ENCODE data around the gene TLE1.
"Not testable (repeated sequence)": the region's sequence is repeated elsewhere in the genome, so short reads cannot be mapped to it uniquely, and the experiment has no call there.

The TLE1 gene

GRCh38 chr9:81664638-81665222 lies 24.6 kb downstream of the TLE1 start:
- Mint-ChIP-seq H3K27ac (ENCODE audit: low read depth) (no peak overlapping the region), H3K36me3 (ENCODE audit: insufficient read depth) (no peaks in the 10 kb centered on the region), H3K9me3 (peaks cover 4% of the 10 kb centered on the region), H3K27me3 (no peaks in the 10 kb centered on the region), H3K4me3 (no peak overlapping the region), H3K4me1 (no peaks in the 10 kb centered on the region)
- no peak for ATAC-seq (replicated peaks; ENCODE audit: extremely low read depth, poor library complexity, severe bottlenecking)
- no peak for DNase-seq (ENCODE audit: low spot score in 2 of 2)

- H3K4me3 Mint-ChIP-seq, result no peak overlapping the region
- no peak for ATAC-seq (replicated peaks; ENCODE audit: extremely low read depth, poor library complexity, severe bottlenecking)
- peaks cover 6% of the 10 kb centered on the region for H3K9me3 Mint-ChIP-seq
- H3K36me3 Mint-ChIP-seq (ENCODE audit: insufficient read depth), result no peaks in the 10 kb centered on the region
- no peak overlapping the region for H3K27ac Mint-ChIP-seq (ENCODE audit: low read depth)
- no peaks in the 10 kb centered on the region for H3K4me1 Mint-ChIP-seq
- no peak for DNase-seq (ENCODE audit: low spot score in 2 of 2)
- H3K27me3 Mint-ChIP-seq, result no peaks in the 10 kb centered on the region
Observed at GRCh38 chr9:81661339-81661738, 28.0 kb downstream of the TLE1 start.

- peaks cover 6% of the 10 kb centered on the region for H3K9me3 Mint-ChIP-seq
- no peaks in the 10 kb centered on the region for H3K4me1 Mint-ChIP-seq
- no peak overlapping the region for H3K27ac Mint-ChIP-seq (ENCODE audit: low read depth)
- DNase-seq (ENCODE audit: low spot score in 2 of 2) (no peak), ATAC-seq (replicated peaks; ENCODE audit: extremely low read depth, poor library complexity, severe bottlenecking) (no peak)
- no peak overlapping the region for H3K4me3 Mint-ChIP-seq
- H3K27me3 Mint-ChIP-seq, result no peaks in the 10 kb centered on the region
- peaks cover 2% of the 10 kb centered on the region for H3K36me3 Mint-ChIP-seq (ENCODE audit: insufficient read depth)
Observed at GRCh38 chr9:81656871-81657337, 32.4 kb downstream of the TLE1 start.

GRCh38 chr9:81656004-81656403 lies 33.3 kb downstream of the TLE1 start:
- ATAC-seq (replicated peaks; ENCODE audit: extremely low read depth, poor library complexity, severe bottlenecking), result peak; percentile 58
- H3K36me3 Mint-ChIP-seq (ENCODE audit: insufficient read depth), result peaks cover 2% of the 10 kb centered on the region
- no peaks in the 10 kb centered on the region for H3K4me1 Mint-ChIP-seq
- H3K4me3 Mint-ChIP-seq, result no peak overlapping the region
- H3K9me3 Mint-ChIP-seq, result peaks cover 6% of the 10 kb centered on the region
- H3K27me3 Mint-ChIP-seq, result no peaks in the 10 kb centered on the region
- H3K27ac Mint-ChIP-seq (ENCODE audit: low read depth), result no peak overlapping the region
- DNase-seq (ENCODE audit: low spot score in 2 of 2), result no peak

- H3K27me3 Mint-ChIP-seq, result no peaks in the 10 kb centered on the region
- ATAC-seq (replicated peaks; ENCODE audit: extremely low read depth, poor library complexity, severe bottlenecking) (no peak), DNase-seq (ENCODE audit: low spot score in 2 of 2) (no peak)
- H3K36me3 Mint-ChIP-seq (ENCODE audit: insufficient read depth), result peaks cover 2% of the 10 kb centered on the region
- no peak overlapping the region for H3K27ac Mint-ChIP-seq (ENCODE audit: low read depth)
- H3K4me1 Mint-ChIP-seq, result no peaks in the 10 kb centered on the region
- no peak overlapping the region for H3K4me3 Mint-ChIP-seq
- H3K9me3 Mint-ChIP-seq, result no peaks in the 10 kb centered on the region
Observed at GRCh38 chr9:81653240-81653639, 36.1 kb downstream of the TLE1 start.

- Mint-ChIP-seq H3K4me3 (no peak overlapping the region), H3K4me1 (no peaks in the 10 kb centered on the region), H3K27ac (ENCODE audit: low read depth) (no peak overlapping the region), H3K27me3 (no peaks in the 10 kb centered on the region), H3K9me3 (no peaks in the 10 kb centered on the region), H3K36me3 (ENCODE audit: insufficient read depth) (peaks cover 2% of the 10 kb centered on the region)
- DNase-seq (ENCODE audit: low spot score in 2 of 2), result no peak
- ATAC-seq (replicated peaks; ENCODE audit: extremely low read depth, poor library complexity, severe bottlenecking), result no peak
Observed at GRCh38 chr9:81652058-81652687, 37.2 kb downstream of the TLE1 start.

- no peaks in the 10 kb centered on the region for H3K9me3 Mint-ChIP-seq
- no peak for DNase-seq (ENCODE audit: low spot score in 2 of 2)
- no peaks in the 10 kb centered on the region for H3K4me1 Mint-ChIP-seq
- no peak overlapping the region for H3K27ac Mint-ChIP-seq (ENCODE audit: low read depth)
- H3K27me3 Mint-ChIP-seq, result no peaks in the 10 kb centered on the region
- no peak for ATAC-seq (replicated peaks; ENCODE audit: extremely low read depth, poor library complexity, severe bottlenecking)
- H3K36me3 Mint-ChIP-seq (ENCODE audit: insufficient read depth), result peaks cover 2% of the 10 kb centered on the region
- no peak overlapping the region for H3K4me3 Mint-ChIP-seq
Observed at GRCh38 chr9:81650586-81651515, 38.5 kb downstream of the TLE1 start.

- H3K4me3 Mint-ChIP-seq, result no peak overlapping the region
- no peaks in the 10 kb centered on the region for H3K36me3 Mint-ChIP-seq (ENCODE audit: insufficient read depth)
- no peak overlapping the region for H3K27ac Mint-ChIP-seq (ENCODE audit: low read depth)
- H3K4me1 Mint-ChIP-seq, result no peaks in the 10 kb centered on the region
- ATAC-seq (replicated peaks; ENCODE audit: extremely low read depth, poor library complexity, severe bottlenecking), result no peak
- no peaks in the 10 kb centered on the region for H3K27me3 Mint-ChIP-seq
- H3K9me3 Mint-ChIP-seq, result no peaks in the 10 kb centered on the region
- DNase-seq (ENCODE audit: low spot score in 2 of 2), result no peak
Observed at GRCh38 chr9:81649475-81650240, 39.7 kb downstream of the TLE1 start.

GRCh38 chr9:81648891-81649290 lies 40.5 kb downstream of the TLE1 start:
- Mint-ChIP-seq H3K27me3 (no peaks in the 10 kb centered on the region), H3K4me1 (no peaks in the 10 kb centered on the region), H3K27ac (ENCODE audit: low read depth) (no peak overlapping the region), H3K36me3 (ENCODE audit: insufficient read depth) (no peaks in the 10 kb centered on the region), H3K4me3 (no peak overlapping the region), H3K9me3 (peaks cover 6% of the 10 kb centered on the region)
- DNase-seq (ENCODE audit: low spot score in 2 of 2) (no peak), ATAC-seq (replicated peaks; ENCODE audit: extremely low read depth, poor library complexity, severe bottlenecking) (no peak)

GRCh38 chr9:81646337-81646736 lies 43.0 kb downstream of the TLE1 start:
- Mint-ChIP-seq H3K9me3 (peaks cover 12% of the 10 kb centered on the region), H3K4me1 (no peaks in the 10 kb centered on the region), H3K27ac (ENCODE audit: low read depth) (no peak overlapping the region), H3K4me3 (no peak overlapping the region), H3K36me3 (ENCODE audit: insufficient read depth) (peaks cover 2% of the 10 kb centered on the region), H3K27me3 (no peaks in the 10 kb centered on the region)
- ATAC-seq (replicated peaks; ENCODE audit: extremely low read depth, poor library complexity, severe bottlenecking) (no peak), DNase-seq (ENCODE audit: low spot score in 2 of 2) (no peak)

- not testable (repeated sequence) for H3K27me3 Mint-ChIP-seq; DNase-seq (ENCODE audit: low spot score in 2 of 2); H3K27ac Mint-ChIP-seq (ENCODE audit: low read depth); H3K36me3 Mint-ChIP-seq (ENCODE audit: insufficient read depth); H3K4me3 Mint-ChIP-seq; ATAC-seq (replicated peaks; ENCODE audit: extremely low read depth, poor library complexity, severe bottlenecking); H3K4me1 Mint-ChIP-seq
- peaks cover 12% of the 10 kb centered on the region for H3K9me3 Mint-ChIP-seq
Observed at GRCh38 chr9:81644513-81644912, 44.8 kb downstream of the TLE1 start.

- no peak for ATAC-seq (replicated peaks; ENCODE audit: extremely low read depth, poor library complexity, severe bottlenecking)
- no peaks in the 10 kb centered on the region for H3K36me3 Mint-ChIP-seq (ENCODE audit: insufficient read depth)
- no peak overlapping the region for H3K4me3 Mint-ChIP-seq
- H3K9me3 Mint-ChIP-seq, result peaks cover under 1% of the 10 kb centered on the region
- no peaks in the 10 kb centered on the region for H3K27me3 Mint-ChIP-seq
- no peak overlapping the region for H3K27ac Mint-ChIP-seq (ENCODE audit: low read depth)
- H3K4me1 Mint-ChIP-seq, result no peaks in the 10 kb centered on the region
- DNase-seq (ENCODE audit: low spot score in 2 of 2), result no peak
Observed at GRCh38 chr9:81637276-81637675, 52.1 kb downstream of the TLE1 start.

Data from central memory CD8-positive, alpha-beta T cell (primary cell).